HepG2 (cell line): ENCODE data around the gene ITPK1. TPM values are rescaled to one million over a fixed set of nuclear protein-coding genes. Genes with fewer than 3 reads are reported as not detected.

Experiments
- AHR ChIP-seq: IDR thresholded peaks from 2 replicates; pipeline ENCODE4 v1.6.1; 2018; ENCODE audit warnings: missing genetic modification reagents, missing compliant biosample characterization
- CREB1 ChIP-seq, 2 experiments: fragments of 450-650 bp in 1 of 2; IDR thresholded peaks; 2 replicates each; pipeline ENCODE4 v1.6.1; 2016 to 2017; ENCODE audit warnings: control low read depth in 1 of 2, mild to moderate bottlenecking in 1 of 2, missing compliant biosample characterization in 1 of 2, missing genetic modification characterization in 1 of 2
- FUBP1 ChIP-seq: sonication (generic); formaldehyde crosslinking; IDR thresholded peaks from 2 replicates; pipeline ENCODE4 v1.5.1; 2020; ENCODE audit warnings: missing genetic modification reagents, mild to moderate bottlenecking, borderline replicate concordance
- GRHL1 ChIP-seq: sonication (generic); formaldehyde crosslinking; conservative IDR thresholded peaks from 2 replicates; pipeline ENCODE4 v1.8.0; 2022; ENCODE audit warnings: missing genetic modification reagents
- HNF1B ChIP-seq: sonication (generic); formaldehyde crosslinking; IDR thresholded peaks from 2 replicates; pipeline ENCODE4 v1.5.1; 2020; ENCODE audit warnings: mild to moderate bottlenecking, moderate library complexity, missing genetic modification reagents
- HNRNPH1 ChIP-seq: fragments of 200-400 bp; formaldehyde crosslinking; optimal IDR thresholded peaks from 2 replicates; pipeline ENCODE3; 2017; ENCODE audit warnings: mild to moderate bottlenecking, low read depth, low read length
- MAFG ChIP-seq: sonication (generic); formaldehyde crosslinking; IDR thresholded peaks from 2 replicates; pipeline ENCODE4 v1.5.1; 2020; ENCODE audit warnings: mild to moderate bottlenecking, missing genetic modification reagents
- MLX ChIP-seq: IDR thresholded peaks from 2 replicates; pipeline ENCODE4 v1.6.1; 2016
- NFE2L1 ChIP-seq: sonication (generic); formaldehyde crosslinking; IDR thresholded peaks from 2 replicates; pipeline ENCODE4 v1.4.0; 2020; ENCODE audit warnings: missing genetic modification reagents, mild to moderate bottlenecking, borderline replicate concordance
- NFKBIZ ChIP-seq: IDR thresholded peaks from 2 replicates; pipeline ENCODE4 v1.6.1; 2018; ENCODE audit warnings: missing genetic modification reagents, missing compliant biosample characterization
- RBM39 ChIP-seq: fragments of 200-400 bp; formaldehyde crosslinking; IDR thresholded peaks from one replicate; pipeline ENCODE4 v1.6.1; 2018; ENCODE audit warnings: antibody characterized with exemption, mild to moderate bottlenecking, low read depth, low read length; ENCODE audit not compliant: poor library complexity, severe bottlenecking
- TBL1XR1 ChIP-seq: fragments of 150-350 bp; IDR thresholded peaks from 2 replicates; pipeline ENCODE4 v1.6.1; 2014; ENCODE audit warnings: borderline replicate concordance, low read length; ENCODE audit not compliant: partially characterized antibody
- TCF7L2 ChIP-seq: IDR thresholded peaks from 2 replicates; pipeline ENCODE4 v1.6.1; 2011; ENCODE audit warnings: mild to moderate bottlenecking, low read depth, low read length, moderate library complexity
- THAP8 ChIP-seq: sonication (generic); formaldehyde crosslinking; IDR thresholded peaks from 2 replicates; pipeline ENCODE4 v1.5.1; 2020; ENCODE audit warnings: missing genetic modification reagents, mild to moderate bottlenecking, borderline replicate concordance
- ZMAT5 ChIP-seq: sonication (generic); formaldehyde crosslinking; IDR thresholded peaks from 2 replicates; pipeline ENCODE4 v1.5.0; 2020; ENCODE audit warnings: mild to moderate bottlenecking, low read depth, missing genetic modification reagents, borderline replicate concordance
- ZNF17 ChIP-seq: sonication (generic); formaldehyde crosslinking; IDR thresholded peaks from 2 replicates; pipeline ENCODE4 v1.5.0; 2020; ENCODE audit warnings: mild to moderate bottlenecking, missing genetic modification reagents
- ZNF24 ChIP-seq: fragments of 450-650 bp; IDR thresholded peaks from 2 replicates; pipeline ENCODE4 v1.6.1; 2017; ENCODE audit warnings: antibody characterized with exemption, mild to moderate bottlenecking
- ZNF333 ChIP-seq: sonication (generic); formaldehyde crosslinking; IDR thresholded peaks from 2 replicates; pipeline ENCODE4 v1.4.0; 2020; ENCODE audit warnings: mild to moderate bottlenecking, missing genetic modification reagents, borderline replicate concordance
- ZNF34 ChIP-seq: sonication (generic); formaldehyde crosslinking; IDR thresholded peaks from 2 replicates; pipeline ENCODE4 v1.4.0; 2020; ENCODE audit warnings: mild to moderate bottlenecking, missing genetic modification reagents, borderline replicate concordance
- ZNF577 ChIP-seq: sonication (generic); formaldehyde crosslinking; IDR thresholded peaks from 2 replicates; pipeline ENCODE4 v1.4.0; 2020; ENCODE audit warnings: mild to moderate bottlenecking, low read depth, missing genetic modification reagents, borderline replicate concordance
- ZNF75D ChIP-seq: sonication (generic); formaldehyde crosslinking; IDR thresholded peaks from 2 replicates; pipeline ENCODE4 v1.8.1; 2023; ENCODE audit warnings: missing genetic modification reagents, mild to moderate bottlenecking, borderline replicate concordance
- ZSCAN25 ChIP-seq: sonication (generic); formaldehyde crosslinking; IDR thresholded peaks from 2 replicates; pipeline ENCODE4 v1.8.0; 2022; ENCODE audit warnings: mild to moderate bottlenecking, missing genetic modification reagents
- polyA plus RNA-seq, 8 experiments: library from polyadenylated mRNA; depleted of rRNA in 3 of 8; stranded (reverse) in 7 of 8; unstranded in 1 of 8; fragments of >200 nt; fragmentation: Illumina TruSeq in 4 of 8; extraction: Trizol in 4 of 8; gene quantifications; 2 replicates each; pipeline versions ENCODE4 v1.2.1 to v1.2.3, GENCODE V29; 2011 to 2016; ENCODE audit warnings: low read depth in 4 of 8, missing spikeins in 1 of 8, mixed read lengths in 1 of 8; ENCODE audit not compliant: insufficient read depth in 1 of 8
- total RNA-seq, 5 experiments: library from RNA; depleted of rRNA; stranded (reverse); fragments of >200 nt; fragmentation: Illumina TruSeq; extraction: Trizol; gene quantifications; 2 replicates each; pipeline ENCODE4 v1.2.3, GENCODE V29; 2016; ENCODE audit warnings: low read depth in 1 of 5

Gene ITPK1
- total and polyA plus RNA-seq, 2 of the 13 experiments (the other 11 are each of a cell fraction or from before 2014, with no cell fraction given), result 20.5 to 47.5 TPM

GRCh38 chr14:93035917-93036651 is 79.6 kb downstream of the ITPK1 start (continued):
- TF ChIP-seq ZMAT5, result no peak
- TF ChIP-seq NFE2L1 (CRISPR knock-in tag), result no peak
- no peak for TF ChIP-seq ZNF17
- no peak for TF ChIP-seq HNRNPH1
- peak; percentile 65 for TF ChIP-seq HNF1B (CRISPR knock-in tag)
- TF ChIP-seq GRHL1 (CRISPR knock-in tag), result no peak
- TF ChIP-seq MLX (CRISPR knock-in tag), result peak; percentile 81
- no peak for TF ChIP-seq RBM39
- TF ChIP-seq ZNF34 (CRISPR knock-in tag), result no peak; the same call in 1 of the 2 replicates
- TF ChIP-seq AHR (CRISPR knock-in tag), result no peak
- no peak for TF ChIP-seq NFKBIZ
- TF ChIP-seq ZNF24, result no peak
- TF ChIP-seq THAP8 (CRISPR knock-in tag), result no peak
- no peak for TF ChIP-seq FUBP1 (CRISPR knock-in tag)
- TF ChIP-seq ZNF333 (CRISPR knock-in tag), result peak; percentile 40; the same call in 1 of the 2 replicates
- TF ChIP-seq TCF7L2, result no peak
- no peak for TF ChIP-seq ZNF577 (CRISPR knock-in tag)
- TF ChIP-seq CREB1 (IDR thresholded peaks at IDR 0.05), result 0 out of 2 replicates have a peak, but pooled peaks have one; percentile 10
- TF ChIP-seq CREB1 (CRISPR knock-in tag; IDR thresholded peaks at IDR 0.05), result peak; percentile 41
- peak; percentile 74 for TF ChIP-seq TBL1XR1
- peak; percentile 68 for TF ChIP-seq ZSCAN25 (CRISPR knock-in tag)
- no peak for TF ChIP-seq ZNF75D (CRISPR knock-in tag)
- no peak for TF ChIP-seq MAFG (CRISPR knock-in tag)
